ENCODE data around the gene SELENOO. TPM values are rescaled to one million over a fixed set of nuclear protein-coding genes. Genes with fewer than 3 reads are reported as not detected.

SELENOO gene
- total and polyA plus RNA-seq, 2 of the 13 experiments (the other 11 are each of a cell fraction or from before 2014, with no cell fraction given) = 14.4 to 19.0 TPM

DNA sequence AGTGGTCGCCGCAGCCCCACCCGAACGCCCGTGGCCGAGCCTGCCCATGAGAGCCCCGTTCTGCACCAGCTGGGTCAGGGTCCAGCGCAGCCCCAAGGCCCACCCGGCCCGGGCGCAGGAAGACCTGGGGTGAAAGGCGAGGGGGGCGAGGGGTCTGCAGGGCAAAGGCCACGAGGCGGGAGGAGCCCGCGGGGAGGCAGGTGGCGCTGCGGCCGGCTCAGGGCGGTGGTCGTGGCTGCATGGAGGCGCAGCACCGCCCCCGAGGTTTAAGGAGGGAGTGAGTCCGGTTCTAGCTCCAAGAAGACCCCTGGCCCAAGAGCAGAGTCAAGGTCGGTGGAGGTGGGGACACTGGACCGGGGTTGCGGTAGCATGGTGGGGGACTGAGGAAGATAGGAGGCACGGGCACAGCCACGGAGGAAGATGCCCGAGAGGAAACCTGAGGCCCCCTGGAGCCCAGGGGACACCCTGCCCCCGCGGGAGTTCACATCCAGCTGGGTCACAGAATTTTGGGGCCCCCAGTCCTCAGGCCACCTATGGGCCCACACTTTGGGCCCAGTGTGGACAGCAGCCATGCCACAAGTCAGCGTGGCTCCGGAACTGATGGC, 50.8 kb downstream of the SELENOO start (continued):
- TF ChIP-seq, protein P1, sequence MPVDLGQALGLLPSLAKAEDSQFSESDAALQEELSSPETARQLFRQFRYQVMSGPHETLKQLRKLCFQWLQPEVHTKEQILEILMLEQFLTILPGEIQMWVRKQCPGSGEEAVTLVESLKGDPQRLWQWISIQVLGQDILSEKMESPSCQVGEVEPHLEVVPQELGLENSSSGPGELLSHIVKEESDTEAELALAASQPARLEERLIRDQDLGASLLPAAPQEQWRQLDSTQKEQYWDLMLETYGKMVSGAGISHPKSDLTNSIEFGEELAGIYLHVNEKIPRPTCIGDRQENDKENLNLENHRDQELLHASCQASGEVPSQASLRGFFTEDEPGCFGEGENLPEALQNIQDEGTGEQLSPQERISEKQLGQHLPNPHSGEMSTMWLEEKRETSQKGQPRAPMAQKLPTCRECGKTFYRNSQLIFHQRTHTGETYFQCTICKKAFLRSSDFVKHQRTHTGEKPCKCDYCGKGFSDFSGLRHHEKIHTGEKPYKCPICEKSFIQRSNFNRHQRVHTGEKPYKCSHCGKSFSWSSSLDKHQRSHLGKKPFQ (CRISPR knock-in tag; IDR thresholded peaks at IDR 0.05; ENCODE audit: insufficient replicate concordance) = no peak
- no peak for TF ChIP-seq NFE2L2 (IDR thresholded peaks at IDR 0.05; ENCODE audit: low read length)
- TF ChIP-seq RFX1 (IDR thresholded peaks at IDR 0.05) = no peak
- no peak for TF ChIP-seq ZNF550 (CRISPR knock-in tag; IDR thresholded peaks at IDR 0.05; ENCODE audit: borderline replicate concordance)
- TF ChIP-seq PRMT3 (CRISPR knock-in tag; IDR thresholded peaks at IDR 0.05; ENCODE audit: borderline replicate concordance, low read depth) = no peak
- TF ChIP-seq AKAP8 (CRISPR knock-in tag; IDR thresholded peaks at IDR 0.05) = peak; percentile 82; the same call in 1 of the 2 replicates
- TF ChIP-seq MTF1 (CRISPR knock-in tag; IDR thresholded peaks at IDR 0.05) = no peak
- no peak for TF ChIP-seq SRY (CRISPR knock-in tag; IDR thresholded peaks at IDR 0.05)
- TF ChIP-seq ZNF34 (CRISPR knock-in tag; IDR thresholded peaks at IDR 0.05; ENCODE audit: borderline replicate concordance) = no peak
- TF ChIP-seq SNAPC2 (CRISPR knock-in tag; IDR thresholded peaks at IDR 0.05) = no peak
- TF ChIP-seq POLR2A (IDR thresholded peaks at IDR 0.05; ENCODE audit: insufficient read depth in 1 of 2, low read depth in 2 of 2, low read length in 2 of 2) = no peak
- no peak for TF ChIP-seq CEBPG (CRISPR knock-in tag; IDR thresholded peaks at IDR 0.05)
- TF ChIP-seq ZNF589 (CRISPR knock-in tag; conservative IDR thresholded peaks at IDR 0.05) = 0 out of 2 replicates have a peak, but pooled peaks have one; percentile 5
- TF ChIP-seq, protein P2, sequence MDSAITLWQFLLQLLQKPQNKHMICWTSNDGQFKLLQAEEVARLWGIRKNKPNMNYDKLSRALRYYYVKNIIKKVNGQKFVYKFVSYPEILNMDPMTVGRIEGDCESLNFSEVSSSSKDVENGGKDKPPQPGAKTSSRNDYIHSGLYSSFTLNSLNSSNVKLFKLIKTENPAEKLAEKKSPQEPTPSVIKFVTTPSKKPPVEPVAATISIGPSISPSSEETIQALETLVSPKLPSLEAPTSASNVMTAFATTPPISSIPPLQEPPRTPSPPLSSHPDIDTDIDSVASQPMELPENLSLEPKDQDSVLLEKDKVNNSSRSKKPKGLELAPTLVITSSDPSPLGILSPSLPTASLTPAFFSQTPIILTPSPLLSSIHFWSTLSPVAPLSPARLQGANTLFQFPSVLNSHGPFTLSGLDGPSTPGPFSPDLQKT (CRISPR knock-in tag; IDR thresholded peaks at IDR 0.05; ENCODE audit: borderline replicate concordance) = no peak
- peak; percentile 13; the same call in 1 of the 2 replicates for TF ChIP-seq SP4 (CRISPR knock-in tag; IDR thresholded peaks at IDR 0.05)
- no peak for TF ChIP-seq NR2C2 (CRISPR knock-in tag; IDR thresholded peaks at IDR 0.05; ENCODE audit: borderline replicate concordance)
- TF ChIP-seq RARA (CRISPR knock-in tag; IDR thresholded peaks at IDR 0.05) = no peak
- TF ChIP-seq, protein P3, sequence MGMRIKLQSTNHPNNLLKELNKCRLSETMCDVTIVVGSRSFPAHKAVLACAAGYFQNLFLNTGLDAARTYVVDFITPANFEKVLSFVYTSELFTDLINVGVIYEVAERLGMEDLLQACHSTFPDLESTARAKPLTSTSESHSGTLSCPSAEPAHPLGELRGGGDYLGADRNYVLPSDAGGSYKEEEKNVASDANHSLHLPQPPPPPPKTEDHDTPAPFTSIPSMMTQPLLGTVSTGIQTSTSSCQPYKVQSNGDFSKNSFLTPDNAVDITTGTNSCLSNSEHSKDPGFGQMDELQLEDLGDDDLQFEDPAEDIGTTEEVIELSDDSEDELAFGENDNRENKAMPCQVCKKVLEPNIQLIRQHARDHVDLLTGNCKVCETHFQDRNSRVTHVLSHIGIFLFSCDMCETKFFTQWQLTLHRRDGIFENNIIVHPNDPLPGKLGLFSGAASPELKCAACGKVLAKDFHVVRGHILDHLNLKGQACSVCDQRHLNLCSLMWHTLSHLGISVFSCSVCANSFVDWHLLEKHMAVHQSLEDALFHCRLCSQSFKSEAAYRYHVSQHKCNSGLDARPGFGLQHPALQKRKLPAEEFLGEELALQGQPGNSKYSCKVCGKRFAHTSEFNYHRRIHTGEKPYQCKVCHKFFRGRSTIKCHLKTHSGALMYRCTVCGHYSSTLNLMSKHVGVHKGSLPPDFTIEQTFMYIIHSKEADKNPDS (CRISPR knock-in tag; IDR thresholded peaks at IDR 0.05) = no peak
- no peak for TF ChIP-seq ZNF713 (CRISPR knock-in tag; IDR thresholded peaks at IDR 0.05)
- no peak for TF ChIP-seq TRIM22 (IDR thresholded peaks at IDR 0.05)
- 0 out of 2 replicates have a peak, but pooled peaks have one; percentile 6 for TF ChIP-seq HOXA3 (CRISPR knock-in tag; IDR thresholded peaks at IDR 0.05)
- no peak for TF ChIP-seq HOXA9 (CRISPR knock-in tag; IDR thresholded peaks at IDR 0.05; ENCODE audit: borderline replicate concordance)
- TF ChIP-seq, protein P4, sequence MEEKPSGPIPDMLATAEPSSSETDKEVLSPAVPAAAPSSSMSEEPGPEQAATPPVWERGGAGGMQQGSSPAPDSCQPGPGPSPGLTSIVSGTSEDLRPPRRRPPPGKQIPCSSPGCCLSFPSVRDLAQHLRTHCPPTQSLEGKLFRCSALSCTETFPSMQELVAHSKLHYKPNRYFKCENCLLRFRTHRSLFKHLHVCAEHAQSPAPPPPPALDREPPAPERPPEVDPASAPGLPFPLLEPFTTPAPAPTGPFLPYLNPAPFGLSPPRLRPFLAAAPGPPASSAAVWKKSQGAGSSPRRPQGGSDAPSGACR (CRISPR knock-in tag; IDR thresholded peaks at IDR 0.05) = peak; percentile 46
- no peak for TF ChIP-seq ZNF205 (CRISPR knock-in tag; IDR thresholded peaks at IDR 0.05)
- 0 out of 2 replicates have a peak, but pooled peaks have one; percentile 19 for TF ChIP-seq NCOA1 (CRISPR knock-in tag; IDR thresholded peaks at IDR 0.05)
- TF ChIP-seq YY1 (IDR thresholded peaks at IDR 0.05; ENCODE audit: insufficient read depth, insufficient replicate concordance, low read depth, low read length) = no peak

Measured in HepG2 (cell line).